Liver (tissue), 9 donors: ENCODE results near the gene TMEM175. TPM values are rescaled to one million over a fixed set of nuclear protein-coding genes. Genes with fewer than 3 reads are reported as not detected.
"Not testable (repeated sequence)": the region's sequence is repeated elsewhere in the genome, so short reads cannot be mapped to it uniquely, and the experiment has no call there.

Source experiments
- DNase-seq: peaks from one replicate; pipeline ENCODE4 v3.0.0-alpha.2; 2017; ENCODE audit warnings: low spot score
- H3K27ac ChIP-seq, 2 donors: one replicate each; pipeline ENCODE4 v1.7.0; 2013; ENCODE audit warnings: inconsistent platforms in 2 of 2, low read length in 2 of 2, control low read depth in 1 of 2, low read depth in 1 of 2, mild to moderate bottlenecking in 1 of 2
- H3K27me3 ChIP-seq, 4 donors: one replicate each; pipeline versions ENCODE4 v1.6.1 to v1.7.0; 2013; ENCODE audit warnings: low read length in 3 of 4, inconsistent platforms in 1 of 4, mild to moderate bottlenecking in 1 of 4, moderate library complexity in 1 of 4; ENCODE audit not compliant: control insufficient read depth in 4 of 4, insufficient read depth in 4 of 4
- H3K36me3 ChIP-seq, 4 donors: one replicate each; pipeline versions ENCODE4 v1.6.1 to v1.7.0; 2013; ENCODE audit warnings: low read length in 3 of 4, mild to moderate bottlenecking in 3 of 4, low read depth in 1 of 4, moderate library complexity in 1 of 4; ENCODE audit not compliant: control insufficient read depth in 4 of 4, insufficient read depth in 3 of 4
- H3K4me1 ChIP-seq, 4 donors: one replicate each; pipeline versions ENCODE4 v1.6.1 to v1.7.0; 2013; ENCODE audit warnings: low read length in 3 of 4, mild to moderate bottlenecking in 3 of 4, moderate library complexity in 1 of 4; ENCODE audit not compliant: control insufficient read depth in 4 of 4, insufficient read depth in 4 of 4
- H3K4me3 ChIP-seq, 3 donors: one replicate each; pipeline versions ENCODE4 v1.6.1 to v1.7.0; 2013; ENCODE audit warnings: low read length in 3 of 3, control low read depth in 1 of 3, low read depth in 1 of 3, mild to moderate bottlenecking in 1 of 3
- H3K9ac ChIP-seq, 2 donors: one replicate each; pipeline ENCODE4 v1.7.0; 2013; ENCODE audit warnings: low read length in 2 of 2, mild to moderate bottlenecking in 2 of 2, moderate library complexity in 2 of 2, control low read depth in 1 of 2, low read depth in 1 of 2
- H3K9me3 ChIP-seq, 4 donors: one replicate each; pipeline versions ENCODE4 v1.6.1 to v1.7.0; 2013; ENCODE audit warnings: low read length in 3 of 4; ENCODE audit not compliant: control insufficient read depth in 4 of 4
- EGR1 ChIP-seq, 2 donors: IDR thresholded peaks; 2 replicates each; pipeline ENCODE4 v1.6.1; 2016 to 2018; ENCODE audit warnings: antibody characterized with exemption in 2 of 2, low read depth in 2 of 2
- FOXA1 ChIP-seq: IDR thresholded peaks from 2 replicates; pipeline ENCODE4 v1.6.1; 2016; ENCODE audit warnings: antibody characterized with exemption
- FOXA2 ChIP-seq: IDR thresholded peaks from 2 replicates; pipeline ENCODE4 v1.6.1; 2016; ENCODE audit warnings: antibody characterized with exemption
- GABPA ChIP-seq, 2 donors: IDR thresholded peaks in 1 of 2; conservative IDR thresholded peaks in 1 of 2; 2 replicates each; pipeline ENCODE4 v1.6.1; 2016; ENCODE audit warnings: antibody characterized with exemption in 2 of 2, mild to moderate bottlenecking in 1 of 2, moderate library complexity in 1 of 2
- HNF4A ChIP-seq, 2 donors: conservative IDR thresholded peaks; 2 replicates each; pipeline ENCODE4 v1.6.1; 2016; ENCODE audit warnings: antibody characterized with exemption in 2 of 2, mild to moderate bottlenecking in 2 of 2
- HNF4G ChIP-seq: IDR thresholded peaks from 2 replicates; pipeline ENCODE4 v1.6.1; 2016; ENCODE audit warnings: antibody characterized with exemption
- JUND ChIP-seq, 2 donors: IDR thresholded peaks; 2 replicates each; pipeline ENCODE4 v1.6.1; 2016; ENCODE audit warnings: antibody characterized with exemption in 2 of 2
- NR2F2 ChIP-seq: IDR thresholded peaks from 2 replicates; pipeline ENCODE4 v1.6.1; 2016; ENCODE audit warnings: antibody characterized with exemption
- RAD21 ChIP-seq, 2 donors: IDR thresholded peaks; 2 replicates each; pipeline ENCODE4 v1.6.1; 2016; ENCODE audit warnings: antibody characterized with exemption in 2 of 2, mild to moderate bottlenecking in 2 of 2
- RXRA ChIP-seq, 2 donors: IDR thresholded peaks; 2 replicates each; pipeline ENCODE4 v1.6.1; 2017 to 2018; ENCODE audit warnings: antibody characterized with exemption in 2 of 2, mild to moderate bottlenecking in 1 of 2
- SP1 ChIP-seq: IDR thresholded peaks from 2 replicates; pipeline ENCODE4 v1.6.1; 2018; ENCODE audit warnings: antibody characterized with exemption, mild to moderate bottlenecking
- TAF1 ChIP-seq: conservative IDR thresholded peaks from 2 replicates; pipeline ENCODE4 v1.6.1; 2016; ENCODE audit warnings: antibody characterized with exemption, mild to moderate bottlenecking
- YY1 ChIP-seq: IDR thresholded peaks from 2 replicates; pipeline ENCODE4 v1.6.1; 2016; ENCODE audit warnings: antibody characterized with exemption, mild to moderate bottlenecking
- WGBS: extraction: QIAGEN DNeasy Blood & Tissue Kit; methylation state at CpG from one replicate; pipeline ENCODE4 v1.1.7; 2013; 5-methylcytosine and 5-hydroxymethylcytosine counted together
- polyA plus RNA-seq, 2 donors: library from polyadenylated mRNA; stranded (reverse) in 1 of 2; unstranded in 1 of 2; fragments of 200-250 nt in 1 of 2; fragments of >200 nt in 1 of 2; fragmentation: Nextera tagmentation in 1 of 2; extraction: Ambion mirVana in 1 of 2; gene quantifications; one replicate each; pipeline versions ENCODE4 v1.2.1 to v1.2.3, GENCODE V29; 2013 to 2015
- total RNA-seq, 2 donors: library from RNA; depleted of rRNA; stranded (reverse); fragments of >200 nt; gene quantifications; one replicate each; pipeline ENCODE4 v1.2.3, GENCODE V29; 2014
- TF ChIP-seq, protein P1 (sequence below): IDR thresholded peaks from 2 replicates; pipeline ENCODE4 v1.6.1; 2016; ENCODE audit warnings: antibody characterized with exemption
- TF ChIP-seq, protein P2 (sequence below): IDR thresholded peaks from 2 replicates; pipeline ENCODE4 v1.6.1; 2016; ENCODE audit warnings: antibody characterized with exemption, mild to moderate bottlenecking
- TF ChIP-seq, protein P3 (sequence below): IDR thresholded peaks from 2 replicates; pipeline ENCODE4 v1.6.1; 2016; ENCODE audit warnings: antibody characterized with exemption
- TF ChIP-seq, protein P4 (sequence below): fragments of 150-350 bp; IDR thresholded peaks from 2 replicates; pipeline ENCODE4 v1.5.1; 2017; ENCODE audit warnings: improper control_type of control experiment, low read depth, low read length; ENCODE audit not compliant: missing input control
- TF ChIP-seq, protein P5 (sequence below): IDR thresholded peaks from 2 replicates; pipeline ENCODE4 v1.6.1; 2016; ENCODE audit warnings: antibody characterized with exemption
- donor health status: healthy.
- donor health status: healthy.
- donor health status: healthy.
- donor health status: healthy.
- donor health status: healthy.

Gene TMEM175
- total and polyA plus RNA-seq, 4 donors, result 18.6 to 26.3 (median 25.5) TPM

DNA sequence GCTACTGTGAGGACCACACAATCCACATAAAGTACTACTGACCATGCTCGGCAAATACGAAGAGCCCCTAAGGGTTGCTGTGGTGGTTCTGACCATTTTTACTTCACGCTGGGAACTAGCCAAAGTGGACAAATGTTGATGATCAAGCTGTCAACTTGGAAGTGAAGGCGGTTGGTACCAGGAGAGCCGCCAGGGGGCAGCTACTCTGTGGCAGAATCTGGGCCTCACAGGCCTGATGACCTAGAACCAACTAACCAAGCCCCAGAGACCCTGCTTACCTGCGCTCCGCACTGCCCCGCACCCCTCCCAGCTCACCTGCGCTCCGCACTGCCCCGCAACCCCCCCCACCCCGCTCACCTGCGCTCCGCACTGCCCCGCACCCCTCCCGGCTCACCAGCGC lies 5.7 kb upstream of the TMEM175 start (continued):
- TF ChIP-seq SP1, result no peak

DNA sequence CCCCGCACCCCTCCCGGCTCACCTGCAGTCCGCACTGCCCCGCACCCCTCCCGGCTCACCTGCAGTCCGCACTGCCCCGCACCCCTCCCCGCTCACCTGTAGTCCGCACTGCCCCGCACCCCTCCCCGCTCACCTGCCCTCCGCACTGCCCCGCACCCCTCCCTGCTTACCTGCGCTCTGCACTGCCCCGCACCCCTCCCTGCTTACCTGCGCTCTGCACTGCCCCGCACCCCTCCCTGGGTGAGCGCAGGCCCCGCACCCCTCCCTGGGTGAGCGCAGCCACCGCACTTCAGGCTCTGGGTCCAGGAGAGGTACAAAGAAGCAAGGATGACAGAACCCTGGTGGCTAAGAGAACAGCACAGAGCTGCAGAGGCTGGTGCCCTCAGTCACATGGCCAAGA lies 4.7 kb upstream of the TMEM175 start:
- not testable (repeated sequence) for H3K27me3 ChIP-seq

DNA sequence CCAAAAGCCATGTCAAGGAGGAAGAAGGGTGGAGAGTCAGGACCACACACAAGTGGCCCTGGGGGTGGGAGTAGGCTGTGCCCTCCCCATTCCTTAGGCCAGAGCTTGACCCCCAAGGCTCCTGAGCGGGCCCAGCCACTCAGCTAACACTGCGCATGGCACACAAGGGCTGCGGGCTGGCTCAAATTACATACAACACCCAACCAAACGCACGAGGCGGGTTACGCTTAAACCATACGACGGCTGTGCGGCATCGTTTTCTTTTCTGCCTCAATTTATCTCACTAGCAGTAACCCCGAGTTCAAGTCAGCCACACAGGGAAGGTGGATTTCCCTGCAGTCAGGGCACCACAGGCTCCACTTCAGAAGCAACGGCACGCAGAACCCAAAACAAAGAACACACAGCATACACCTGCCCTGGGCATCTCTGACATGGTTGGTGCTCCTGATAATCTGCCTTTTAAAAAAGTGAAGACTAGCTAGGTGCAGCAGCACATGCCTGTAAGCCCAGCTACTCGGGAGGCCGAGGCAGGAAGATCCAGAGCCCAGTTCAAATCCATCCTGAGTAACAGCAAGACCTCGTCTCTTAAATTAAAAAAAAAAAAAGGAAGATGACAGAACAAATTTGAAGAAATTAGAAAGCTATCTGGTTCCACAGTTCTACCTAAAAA lies 3.0 kb upstream of the TMEM175 start:
- DNase-seq, result no peak
- peaks cover 9 to 37% (median 33%) of the 10 kb centered on the region in 4 donors for H3K4me1 ChIP-seq
- TF ChIP-seq SP1, result no peak
- no peak for TF ChIP-seq FOXA2
- TF ChIP-seq YY1, result no peak
- TF ChIP-seq RAD21 (IDR thresholded peaks at IDR 0.05), result no peak
- no peak for TF ChIP-seq HNF4A (conservative IDR thresholded peaks at IDR 0.05)
- TF ChIP-seq EGR1 (IDR thresholded peaks at IDR 0.05; ENCODE audit: low read depth in 2 of 2), result no peak
- no peak for TF ChIP-seq JUND (IDR thresholded peaks at IDR 0.05)
- TF ChIP-seq, protein P1, sequence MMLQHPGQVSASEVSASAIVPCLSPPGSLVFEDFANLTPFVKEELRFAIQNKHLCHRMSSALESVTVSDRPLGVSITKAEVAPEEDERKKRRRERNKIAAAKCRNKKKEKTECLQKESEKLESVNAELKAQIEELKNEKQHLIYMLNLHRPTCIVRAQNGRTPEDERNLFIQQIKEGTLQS, result no peak
- TF ChIP-seq, protein P2, sequence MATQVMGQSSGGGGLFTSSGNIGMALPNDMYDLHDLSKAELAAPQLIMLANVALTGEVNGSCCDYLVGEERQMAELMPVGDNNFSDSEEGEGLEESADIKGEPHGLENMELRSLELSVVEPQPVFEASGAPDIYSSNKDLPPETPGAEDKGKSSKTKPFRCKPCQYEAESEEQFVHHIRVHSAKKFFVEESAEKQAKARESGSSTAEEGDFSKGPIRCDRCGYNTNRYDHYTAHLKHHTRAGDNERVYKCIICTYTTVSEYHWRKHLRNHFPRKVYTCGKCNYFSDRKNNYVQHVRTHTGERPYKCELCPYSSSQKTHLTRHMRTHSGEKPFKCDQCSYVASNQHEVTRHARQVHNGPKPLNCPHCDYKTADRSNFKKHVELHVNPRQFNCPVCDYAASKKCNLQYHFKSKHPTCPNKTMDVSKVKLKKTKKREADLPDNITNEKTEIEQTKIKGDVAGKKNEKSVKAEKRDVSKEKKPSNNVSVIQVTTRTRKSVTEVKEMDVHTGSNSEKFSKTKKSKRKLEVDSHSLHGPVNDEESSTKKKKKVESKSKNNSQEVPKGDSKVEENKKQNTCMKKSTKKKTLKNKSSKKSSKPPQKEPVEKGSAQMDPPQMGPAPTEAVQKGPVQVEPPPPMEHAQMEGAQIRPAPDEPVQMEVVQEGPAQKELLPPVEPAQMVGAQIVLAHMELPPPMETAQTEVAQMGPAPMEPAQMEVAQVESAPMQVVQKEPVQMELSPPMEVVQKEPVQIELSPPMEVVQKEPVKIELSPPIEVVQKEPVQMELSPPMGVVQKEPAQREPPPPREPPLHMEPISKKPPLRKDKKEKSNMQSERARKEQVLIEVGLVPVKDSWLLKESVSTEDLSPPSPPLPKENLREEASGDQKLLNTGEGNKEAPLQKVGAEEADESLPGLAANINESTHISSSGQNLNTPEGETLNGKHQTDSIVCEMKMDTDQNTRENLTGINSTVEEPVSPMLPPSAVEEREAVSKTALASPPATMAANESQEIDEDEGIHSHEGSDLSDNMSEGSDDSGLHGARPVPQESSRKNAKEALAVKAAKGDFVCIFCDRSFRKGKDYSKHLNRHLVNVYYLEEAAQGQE, result no peak
- TF ChIP-seq HNF4G, result no peak
- TF ChIP-seq, protein P3, sequence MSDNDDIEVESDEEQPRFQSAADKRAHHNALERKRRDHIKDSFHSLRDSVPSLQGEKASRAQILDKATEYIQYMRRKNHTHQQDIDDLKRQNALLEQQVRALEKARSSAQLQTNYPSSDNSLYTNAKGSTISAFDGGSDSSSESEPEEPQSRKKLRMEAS, result no peak
- TF ChIP-seq, protein P4, sequence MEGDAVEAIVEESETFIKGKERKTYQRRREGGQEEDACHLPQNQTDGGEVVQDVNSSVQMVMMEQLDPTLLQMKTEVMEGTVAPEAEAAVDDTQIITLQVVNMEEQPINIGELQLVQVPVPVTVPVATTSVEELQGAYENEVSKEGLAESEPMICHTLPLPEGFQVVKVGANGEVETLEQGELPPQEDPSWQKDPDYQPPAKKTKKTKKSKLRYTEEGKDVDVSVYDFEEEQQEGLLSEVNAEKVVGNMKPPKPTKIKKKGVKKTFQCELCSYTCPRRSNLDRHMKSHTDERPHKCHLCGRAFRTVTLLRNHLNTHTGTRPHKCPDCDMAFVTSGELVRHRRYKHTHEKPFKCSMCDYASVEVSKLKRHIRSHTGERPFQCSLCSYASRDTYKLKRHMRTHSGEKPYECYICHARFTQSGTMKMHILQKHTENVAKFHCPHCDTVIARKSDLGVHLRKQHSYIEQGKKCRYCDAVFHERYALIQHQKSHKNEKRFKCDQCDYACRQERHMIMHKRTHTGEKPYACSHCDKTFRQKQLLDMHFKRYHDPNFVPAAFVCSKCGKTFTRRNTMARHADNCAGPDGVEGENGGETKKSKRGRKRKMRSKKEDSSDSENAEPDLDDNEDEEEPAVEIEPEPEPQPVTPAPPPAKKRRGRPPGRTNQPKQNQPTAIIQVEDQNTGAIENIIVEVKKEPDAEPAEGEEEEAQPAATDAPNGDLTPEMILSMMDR, result no peak
- TF ChIP-seq TAF1, result no peak
- no peak for TF ChIP-seq FOXA1
- no peak for TF ChIP-seq NR2F2
- TF ChIP-seq, protein P5, sequence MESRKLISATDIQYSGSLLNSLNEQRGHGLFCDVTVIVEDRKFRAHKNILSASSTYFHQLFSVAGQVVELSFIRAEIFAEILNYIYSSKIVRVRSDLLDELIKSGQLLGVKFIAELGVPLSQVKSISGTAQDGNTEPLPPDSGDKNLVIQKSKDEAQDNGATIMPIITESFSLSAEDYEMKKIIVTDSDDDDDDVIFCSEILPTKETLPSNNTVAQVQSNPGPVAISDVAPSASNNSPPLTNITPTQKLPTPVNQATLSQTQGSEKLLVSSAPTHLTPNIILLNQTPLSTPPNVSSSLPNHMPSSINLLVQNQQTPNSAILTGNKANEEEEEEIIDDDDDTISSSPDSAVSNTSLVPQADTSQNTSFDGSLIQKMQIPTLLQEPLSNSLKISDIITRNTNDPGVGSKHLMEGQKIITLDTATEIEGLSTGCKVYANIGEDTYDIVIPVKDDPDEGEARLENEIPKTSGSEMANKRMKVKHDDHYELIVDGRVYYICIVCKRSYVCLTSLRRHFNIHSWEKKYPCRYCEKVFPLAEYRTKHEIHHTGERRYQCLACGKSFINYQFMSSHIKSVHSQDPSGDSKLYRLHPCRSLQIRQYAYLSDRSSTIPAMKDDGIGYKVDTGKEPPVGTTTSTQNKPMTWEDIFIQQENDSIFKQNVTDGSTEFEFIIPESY, result no peak
- TF ChIP-seq RXRA (IDR thresholded peaks at IDR 0.05), result no peak
- no peak for TF ChIP-seq GABPA (IDR thresholded peaks at IDR 0.05 in 1 of 2, conservative IDR thresholded peaks at IDR 0.05 in 1 of 2)
- H3K9ac ChIP-seq, result no peak overlapping the region
- no peak overlapping the region for H3K4me3 ChIP-seq
- no peaks in the 10 kb centered on the region for H3K36me3 ChIP-seq
- WGBS, result 94% methylated on average over 17 of the region's 17 CpGs
- H3K27ac ChIP-seq, result no peak overlapping the region
- H3K9me3 ChIP-seq, result no peaks in the 10 kb centered on the region
- no peaks in the 10 kb centered on the region for H3K27me3 ChIP-seq

More for the DNA sequence above, 4.7 kb upstream of the TMEM175 start:
- H3K9ac ChIP-seq, H3K4me3 ChIP-seq, DNase-seq, H3K9me3 ChIP-seq, H3K27ac ChIP-seq, H3K36me3 ChIP-seq: not testable (repeated sequence)
- 95% methylated on average over 21 of the region's 21 CpGs for WGBS
- H3K4me1 ChIP-seq, result peaks cover 9 to 28% (median 26%) of the 10 kb centered on the region in 4 donors
